Activated naive CD8-positive, alpha-beta T cell treated with anti-CD3 and anti-CD28 coated beads for 36 hours (primary cell): ENCODE measurements around the gene CDV3. TPM values are rescaled to one million over a fixed set of nuclear protein-coding genes. Genes with fewer than 3 reads are reported as not detected.

Source experiments
- DNase-seq: peaks from one replicate; pipeline ENCODE4 v3.0.0; 2021
- H3K27ac Mint-ChIP-seq: one replicate; pipeline ENCODE4 v1.8.0; 2022; ENCODE audit warnings: mild to moderate bottlenecking, moderate library complexity, mixed read lengths
- H3K27me3 Mint-ChIP-seq: one replicate; pipeline ENCODE4 v1.8.0; 2022; ENCODE audit warnings: mild to moderate bottlenecking, mixed read lengths
- H3K36me3 Mint-ChIP-seq: one replicate; pipeline ENCODE4 v1.8.0; 2021; ENCODE audit warnings: mild to moderate bottlenecking, mixed read lengths
- H3K4me1 Mint-ChIP-seq: one replicate; pipeline ENCODE4 v1.8.0; 2021; ENCODE audit warnings: mixed read lengths
- H3K4me3 Mint-ChIP-seq: one replicate; pipeline ENCODE4 v1.8.0; 2022; ENCODE audit warnings: mild to moderate bottlenecking, moderate library complexity, mixed read lengths
- H3K9me3 Mint-ChIP-seq: one replicate; pipeline ENCODE4 v1.8.0; 2022; ENCODE audit warnings: mixed read lengths
- total RNA-seq, 2 experiments: library from RNA; stranded (reverse); gene quantifications; one replicate each; pipeline ENCODE4 v1.2.3, GENCODE V29; 2021

CDV3 gene
- total RNA-seq, 2 experiments from 2014 or later: 268 to 269 TPM

DNA sequence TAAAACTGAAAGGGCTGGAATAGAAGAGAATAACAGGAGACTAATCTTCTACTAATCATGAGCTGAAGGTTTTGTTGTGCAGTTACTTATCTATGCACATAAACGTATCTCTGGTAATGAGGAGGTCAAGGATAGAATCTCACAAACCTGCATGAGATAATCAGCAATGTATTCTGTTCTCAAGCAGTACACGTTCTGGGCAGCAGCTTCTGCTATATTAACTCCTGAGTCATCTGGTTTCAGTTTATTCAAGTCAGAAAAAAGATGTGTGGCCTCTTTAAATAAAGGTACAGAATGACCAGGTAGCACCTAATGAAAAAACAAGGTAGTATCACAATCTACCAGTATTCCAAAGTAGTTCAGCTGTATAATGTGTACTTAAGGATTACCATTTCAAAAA lies 34.9 kb downstream of the CDV3 start:
- peaks cover 57% of the 10 kb centered on the region for H3K36me3 Mint-ChIP-seq
- H3K4me3 Mint-ChIP-seq: no peak overlapping the region
- H3K9me3 Mint-ChIP-seq: no peaks in the 10 kb centered on the region
- H3K27me3 Mint-ChIP-seq: no peaks in the 10 kb centered on the region
- H3K4me1 Mint-ChIP-seq: no peaks in the 10 kb centered on the region
- no peak for DNase-seq
- H3K27ac Mint-ChIP-seq: no peak overlapping the region

DNA sequence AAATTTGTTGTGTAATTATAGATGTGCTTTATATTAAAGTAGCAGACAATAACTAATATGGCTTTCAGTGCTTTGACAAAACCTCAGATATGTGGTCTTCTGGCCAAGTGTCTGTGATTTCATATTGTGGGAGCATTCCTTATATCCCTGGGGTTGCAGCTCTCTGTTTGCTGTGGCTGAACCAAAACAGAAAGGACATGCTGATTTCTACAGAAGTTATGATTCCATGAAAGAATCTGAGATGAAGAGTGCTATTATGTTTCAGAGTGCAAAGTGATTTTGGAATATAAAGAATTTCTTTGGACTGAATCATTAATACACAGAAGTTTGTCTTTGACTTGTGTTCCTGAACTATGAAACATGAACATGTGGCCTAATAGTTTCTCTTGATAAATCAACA lies 36.5 kb downstream of the CDV3 start:
- peaks cover 58% of the 10 kb centered on the region for H3K36me3 Mint-ChIP-seq
- H3K4me1 Mint-ChIP-seq: no peaks in the 10 kb centered on the region
- no peaks in the 10 kb centered on the region for H3K9me3 Mint-ChIP-seq
- DNase-seq: no peak
- no peaks in the 10 kb centered on the region for H3K27me3 Mint-ChIP-seq
- H3K27ac Mint-ChIP-seq: no peak overlapping the region
- no peak overlapping the region for H3K4me3 Mint-ChIP-seq

DNA sequence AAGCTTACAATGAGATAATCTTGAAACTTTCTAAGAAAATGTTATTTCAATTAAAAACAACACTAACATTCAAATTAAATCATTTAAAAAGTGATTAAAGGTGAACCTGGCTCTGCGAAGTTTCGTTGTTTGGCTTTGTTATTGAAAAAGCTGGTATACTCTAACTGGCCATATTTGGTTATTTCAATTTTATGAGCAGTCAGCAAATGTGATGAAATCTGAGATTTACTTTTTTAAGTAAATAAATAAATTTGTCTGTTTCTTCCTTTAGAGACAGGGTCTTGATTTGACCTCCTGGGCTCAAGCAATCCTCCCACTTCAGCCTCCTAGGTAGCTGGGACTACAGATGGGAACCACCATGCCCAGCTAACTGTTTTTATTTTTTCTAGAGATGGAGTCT lies 38.0 kb downstream of the CDV3 start:
- no peak for DNase-seq
- Mint-ChIP-seq H3K27me3 (no peaks in the 10 kb centered on the region), H3K36me3 (peaks cover 62% of the 10 kb centered on the region), H3K4me1 (peaks cover 1% of the 10 kb centered on the region), H3K27ac (no peak overlapping the region), H3K4me3 (no peak overlapping the region), H3K9me3 (no peaks in the 10 kb centered on the region)

DNA sequence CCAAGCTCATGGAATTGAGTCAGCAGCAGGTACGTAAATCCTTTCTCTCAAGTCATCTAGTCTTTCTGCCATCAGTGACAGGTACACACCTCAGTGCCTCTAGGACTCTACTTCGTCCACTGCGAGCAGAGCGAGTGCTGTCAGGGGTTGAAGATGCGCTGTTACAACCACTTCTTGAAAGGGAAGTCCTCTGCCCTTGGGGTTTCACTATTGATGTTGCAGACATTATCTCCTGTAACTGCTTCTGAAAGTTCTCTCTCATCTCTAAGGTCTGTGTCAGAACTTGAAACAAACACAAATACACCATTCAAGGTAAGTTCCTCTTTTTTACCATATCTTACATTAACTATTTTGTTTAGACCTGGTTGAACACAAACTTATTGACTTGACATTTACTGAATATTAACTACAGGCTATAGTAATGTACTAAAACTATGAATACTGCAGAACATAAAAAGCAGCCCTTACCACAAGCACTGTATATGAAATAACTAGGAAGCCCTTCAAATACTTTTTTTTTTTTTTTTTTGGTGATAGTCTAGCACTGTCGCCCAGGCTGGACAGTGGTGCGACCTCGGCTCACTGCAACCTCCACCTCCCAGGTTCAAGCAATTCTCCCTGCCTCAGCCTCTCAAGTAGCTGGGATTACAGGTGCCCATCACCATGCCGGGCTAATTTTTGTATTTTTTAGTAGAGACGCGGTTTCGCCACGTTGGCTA lies 46.7 kb downstream of the CDV3 start:
- H3K36me3 Mint-ChIP-seq: peaks cover 39% of the 10 kb centered on the region
- peaks cover 1% of the 10 kb centered on the region for H3K4me1 Mint-ChIP-seq
- no peaks in the 10 kb centered on the region for H3K9me3 Mint-ChIP-seq
- H3K27ac Mint-ChIP-seq: no peak overlapping the region
- no peak for DNase-seq
- H3K27me3 Mint-ChIP-seq: no peaks in the 10 kb centered on the region
- no peak overlapping the region for H3K4me3 Mint-ChIP-seq

DNA sequence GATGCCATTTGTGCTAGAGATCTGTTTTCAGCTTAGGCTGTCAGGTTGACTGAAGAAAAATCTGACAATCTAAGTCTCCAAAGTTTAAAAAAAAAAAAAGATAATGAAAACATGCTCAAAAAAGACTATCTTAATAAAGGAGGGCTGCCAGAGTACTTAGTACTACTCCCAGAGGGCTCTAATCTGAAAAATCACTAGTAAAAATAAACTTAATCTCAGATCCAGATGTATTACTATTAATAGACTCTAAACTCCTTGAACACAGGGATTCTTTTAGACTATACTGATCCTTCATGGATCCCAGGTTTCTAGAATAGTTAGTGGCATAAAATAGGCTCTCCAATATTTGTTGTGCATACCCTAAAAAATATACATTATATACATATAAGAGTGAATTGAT lies 54.3 kb downstream of the CDV3 start:
- Mint-ChIP-seq H3K27ac (no peak overlapping the region), H3K9me3 (no peaks in the 10 kb centered on the region), H3K4me1 (peaks cover 3% of the 10 kb centered on the region), H3K27me3 (no peaks in the 10 kb centered on the region), H3K36me3 (peaks cover 31% of the 10 kb centered on the region), H3K4me3 (no peak overlapping the region)
- no peak for DNase-seq

DNA sequence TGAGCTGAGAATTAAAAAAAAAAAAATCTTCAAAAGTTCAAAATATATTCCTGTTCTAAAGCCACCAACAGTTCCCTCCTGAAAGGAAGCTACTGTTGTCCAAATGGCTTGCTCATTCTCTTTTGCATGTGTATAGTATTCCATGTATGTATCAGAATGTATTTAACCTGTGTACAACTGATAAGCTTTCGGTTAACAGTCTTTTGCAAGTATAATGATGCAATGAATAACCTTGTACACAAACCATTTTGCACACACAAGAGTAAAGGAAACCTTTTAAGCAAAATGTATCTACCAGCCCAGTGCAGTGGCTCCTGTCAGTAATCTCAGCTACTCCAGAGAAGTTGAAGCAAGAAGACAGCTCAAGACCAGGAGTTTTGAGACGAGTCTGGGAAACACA lies 55.7 kb downstream of the CDV3 start:
- no peaks in the 10 kb centered on the region for H3K9me3 Mint-ChIP-seq
- no peak overlapping the region for H3K27ac Mint-ChIP-seq

DNA sequence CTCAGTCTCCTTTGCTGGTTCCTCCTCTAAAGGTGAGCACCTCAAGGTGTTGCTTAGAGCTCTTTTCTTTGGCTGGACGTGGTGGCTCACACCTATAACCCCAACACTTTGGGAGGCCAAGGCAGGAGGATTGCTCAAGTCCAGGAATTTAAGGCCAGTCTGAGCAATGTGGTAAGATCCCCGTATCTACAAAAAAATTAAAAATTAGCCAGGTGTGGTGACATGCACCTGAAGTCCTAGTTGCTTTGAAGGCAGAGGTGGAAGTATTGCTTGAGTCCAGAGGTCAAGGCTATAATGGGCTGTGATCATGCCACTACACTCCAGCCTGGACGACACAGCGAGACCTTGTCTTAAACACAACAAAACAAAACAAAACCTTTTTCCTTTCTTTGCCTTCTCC lies 60.0 kb downstream of the CDV3 start:
- Mint-ChIP-seq H3K4me1 (peaks cover 5% of the 10 kb centered on the region), H3K36me3 (peaks cover 45% of the 10 kb centered on the region), H3K27ac (no peak overlapping the region), H3K9me3 (no peaks in the 10 kb centered on the region), H3K4me3 (no peak overlapping the region), H3K27me3 (no peaks in the 10 kb centered on the region)
- no peak for DNase-seq

More for the DNA sequence above, 55.7 kb downstream of the CDV3 start:
- Mint-ChIP-seq H3K27me3 (no peaks in the 10 kb centered on the region), H3K4me1 (peaks cover 6% of the 10 kb centered on the region), H3K36me3 (peaks cover 39% of the 10 kb centered on the region), H3K4me3 (no peak overlapping the region)
- DNase-seq: no peak

Other genes starting within 250 kb of the CDV3 start
- gene BFSP2, start 173.6 kb upstream of the CDV3 start, total RNA-seq: not detected
- 10 to 100 TPM; 82.3 to 84.4 TPM for gene TOPBP1, start 88.3 kb downstream of the CDV3 start, total RNA-seq
- under 1 TPM; 0.02 to 0.08 TPM for gene TF, start 172.7 kb downstream of the CDV3 start, total RNA-seq
- 10 to 100 TPM; 91.3 to 94.0 TPM for gene SRPRB, start 232.1 kb downstream of the CDV3 start, total RNA-seq